DMS79 (cell line): Measurements from ENCODE around the gene ARHGAP26.

ENCODE experiments used
- DNase-seq: peaks from one replicate; lab custom pipeline; 2025; lab: John Stamatoyannopoulos, UW

The ARHGAP26 gene

GRCh38 chr5:142814122-142814521, 43.9 kb downstream of the ARHGAP26 start:
- no peak for DNase-seq

GRCh38 chr5:142815469-142815868, 45.3 kb downstream of the ARHGAP26 start:
- DNase-seq = no peak

GRCh38 chr5:142816531-142817430, 46.6 kb downstream of the ARHGAP26 start:
- DNase-seq = no peak

- DNase-seq = no peak
Observed at GRCh38 chr5:142817949-142818431, 47.8 kb downstream of the ARHGAP26 start.

- DNase-seq = no peak
Observed at GRCh38 chr5:142819292-142819691, 49.1 kb downstream of the ARHGAP26 start.

GRCh38 chr5:142819825-142820224, 49.6 kb downstream of the ARHGAP26 start:
- no peak for DNase-seq

GRCh38 chr5:142820447-142820846, 50.3 kb downstream of the ARHGAP26 start:
- DNase-seq = no peak

GRCh38 chr5:142821034-142821732, 51.0 kb downstream of the ARHGAP26 start:
- no peak for DNase-seq

GRCh38 chr5:142821733-142822487, 51.7 kb downstream of the ARHGAP26 start:
- DNase-seq = no peak

- DNase-seq = no peak
Observed at GRCh38 chr5:142823126-142823525, 52.9 kb downstream of the ARHGAP26 start.

GRCh38 chr5:142823806-142824205, 53.6 kb downstream of the ARHGAP26 start:
- DNase-seq = no peak

GRCh38 chr5:142824391-142824790, 54.2 kb downstream of the ARHGAP26 start:
- DNase-seq = no peak

GRCh38 chr5:142825378-142826089, 55.4 kb downstream of the ARHGAP26 start:
- DNase-seq = no peak

GRCh38 chr5:142826093-142826492, 55.9 kb downstream of the ARHGAP26 start:
- no peak for DNase-seq

GRCh38 chr5:142826741-142827492, 56.7 kb downstream of the ARHGAP26 start:
- no peak for DNase-seq

GRCh38 chr5:142827934-142828576, 57.9 kb downstream of the ARHGAP26 start:
- DNase-seq = no peak

GRCh38 chr5:142828797-142829535, 58.8 kb downstream of the ARHGAP26 start:
- no peak for DNase-seq

- no peak for DNase-seq
Observed at GRCh38 chr5:142829801-142830220, 59.6 kb downstream of the ARHGAP26 start.

GRCh38 chr5:142830241-142831008, 60.2 kb downstream of the ARHGAP26 start:
- DNase-seq = no peak
